DOHH2 (cell line): ENCODE results near the gene EML4.
"Not testable (repeated sequence)": the region's sequence is repeated elsewhere in the genome, so short reads cannot be mapped to it uniquely, and the experiment has no call there.

Experiments
- EZH2phosphoT487 ChIP-seq: fragments of 200-600 bp; sonication (generic); IDR thresholded peaks from 2 replicates; pipeline ENCODE4 v1.6.1; 2017; ENCODE audit warnings: borderline replicate concordance, mild to moderate bottlenecking, antibody characterized with exemption, low read length, moderate library complexity, mixed read lengths
- TF ChIP-seq, protein P1 (sequence below): fragments of 200-600 bp; sonication (generic); IDR thresholded peaks from one replicate; pipeline ENCODE4 v1.5.1; 2014; ENCODE audit warnings: antibody characterized with exemption, mild to moderate bottlenecking, low read depth, low read length; ENCODE audit not compliant: poor library complexity, severe bottlenecking

DNA sequence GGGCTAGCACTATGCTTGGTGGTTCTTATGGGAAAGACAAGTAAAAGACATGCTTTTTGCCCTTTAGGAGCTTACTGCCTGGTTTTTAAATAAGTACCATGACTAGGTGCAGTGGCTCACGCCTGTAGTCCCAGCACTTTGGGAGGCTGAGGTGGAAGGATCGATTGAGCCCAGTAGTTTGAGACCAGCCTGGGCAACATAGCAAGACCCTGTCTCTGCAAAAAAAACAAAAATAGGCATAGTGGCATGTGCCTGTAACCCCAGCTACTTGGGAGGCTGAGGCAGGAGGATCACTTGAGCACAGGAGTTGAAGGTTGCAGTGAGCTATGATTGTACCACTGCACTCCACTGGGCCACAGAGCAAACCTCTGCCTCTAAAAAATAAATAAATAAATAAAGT is 4.3 kb downstream of the EML4 start:
- TF ChIP-seq, protein P1, sequence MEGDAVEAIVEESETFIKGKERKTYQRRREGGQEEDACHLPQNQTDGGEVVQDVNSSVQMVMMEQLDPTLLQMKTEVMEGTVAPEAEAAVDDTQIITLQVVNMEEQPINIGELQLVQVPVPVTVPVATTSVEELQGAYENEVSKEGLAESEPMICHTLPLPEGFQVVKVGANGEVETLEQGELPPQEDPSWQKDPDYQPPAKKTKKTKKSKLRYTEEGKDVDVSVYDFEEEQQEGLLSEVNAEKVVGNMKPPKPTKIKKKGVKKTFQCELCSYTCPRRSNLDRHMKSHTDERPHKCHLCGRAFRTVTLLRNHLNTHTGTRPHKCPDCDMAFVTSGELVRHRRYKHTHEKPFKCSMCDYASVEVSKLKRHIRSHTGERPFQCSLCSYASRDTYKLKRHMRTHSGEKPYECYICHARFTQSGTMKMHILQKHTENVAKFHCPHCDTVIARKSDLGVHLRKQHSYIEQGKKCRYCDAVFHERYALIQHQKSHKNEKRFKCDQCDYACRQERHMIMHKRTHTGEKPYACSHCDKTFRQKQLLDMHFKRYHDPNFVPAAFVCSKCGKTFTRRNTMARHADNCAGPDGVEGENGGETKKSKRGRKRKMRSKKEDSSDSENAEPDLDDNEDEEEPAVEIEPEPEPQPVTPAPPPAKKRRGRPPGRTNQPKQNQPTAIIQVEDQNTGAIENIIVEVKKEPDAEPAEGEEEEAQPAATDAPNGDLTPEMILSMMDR, result not testable (repeated sequence)
- not testable (repeated sequence) for TF ChIP-seq EZH2phosphoT487
